K562 (cell line): ENCODE data around the gene NFYC. TPM values are rescaled to one million over a fixed set of nuclear protein-coding genes. Genes with fewer than 3 reads are reported as not detected.
A peak's percentile ranks its signal among the peaks of the same experiment; 100 is the strongest.

Experiments used
- ATAC-seq: fragments of 200-7000 bp; cut with Tn5 transposase; 3 replicates; pipeline ENCODE4 v1.9.1; 2020; ENCODE audit warnings: moderate library complexity
- BruUV-seq: library from RNA; stranded (reverse); fragments of 400-500 nt; replicated peaks from 2 replicates; lab custom pipeline; 2021; lab: Mats Ljungman, UMichigan
- CTCF ChIA-PET: fragments of 300-600 bp; formaldehyde crosslinking; extraction: SDS; loops from one replicate; lab custom pipeline; 2021; ENCODE audit warnings: low intra/inter-chr PET ratio; lab: Yijun Ruan, JAX
- POLR2A ChIA-PET: fragments of 300-600, 350-650 bp; sonication (Branson Sonifier 250); formaldehyde crosslinking; extraction: SDS; loops from one replicate; lab custom pipeline; 2021; ENCODE audit warnings: antibody characterized with exemption, inconsistent platforms; lab: Yijun Ruan, JAX
- DNase-seq, 4 experiments: peaks; one replicate each; pipeline versions ENCODE4 v3.0.0 to v3.0.0-alpha.2; 2011 to 2018; ENCODE audit warnings: low spot score in 3 of 4, mixed read lengths in 3 of 4; ENCODE audit errors: extremely low read depth in 1 of 4
- FAIRE-seq: peaks from 2 replicates; lab custom pipeline; 2011; peaks lifted over from hg19 to GRCh38; lab: Jason Lieb, UNC
- H2AFZ ChIP-seq: 2 replicates; pipeline ENCODE4 v1.6.0; 2011; ENCODE audit warnings: low read depth, low read length, control low read depth, inconsistent platforms
- H3K27ac ChIP-seq: fragments of 200-600 bp; 3 replicates; pipeline ENCODE4 v1.8.0; 2011; ENCODE audit warnings: low read depth, mild to moderate bottlenecking, control low read depth, inconsistent platforms, low read length, moderate library complexity, mixed read lengths; ENCODE audit errors: extremely low read depth
- H3K27me3 ChIP-seq, 2 experiments: fragments of 300-600 bp in 1 of 2; 2 replicates in 1 of 2; 3 replicates in 1 of 2; pipeline versions ENCODE4 v1.6.0 to v1.8.0; 2011; ENCODE audit warnings: inconsistent platforms in 2 of 2, low read length in 2 of 2, mild to moderate bottlenecking in 1 of 2, mixed read lengths in 1 of 2, moderate library complexity in 1 of 2; ENCODE audit not compliant: control insufficient read depth in 2 of 2, insufficient read depth in 2 of 2
- H3K36me3 ChIP-seq: fragments of 300-600 bp; 3 replicates; pipeline ENCODE4 v1.8.0; 2011; ENCODE audit warnings: mild to moderate bottlenecking, low read length, inconsistent platforms; ENCODE audit not compliant: control insufficient read depth, insufficient read depth
- H3K4me1 ChIP-seq, 2 experiments: fragments of 200-600 bp in 1 of 2; replicated peaks in 1 of 2; 2 replicates in 1 of 2; 3 replicates in 1 of 2; pipeline versions ENCODE4 v1.5.1 to v1.8.0; 2011; ENCODE audit warnings: inconsistent platforms in 2 of 2, low read length in 2 of 2, mild to moderate bottlenecking in 1 of 2, mixed read lengths in 1 of 2, moderate library complexity in 1 of 2; ENCODE audit not compliant: control insufficient read depth in 2 of 2, insufficient read depth in 2 of 2
- H3K4me2 ChIP-seq: 2 replicates; pipeline ENCODE4 v1.6.1; 2011; ENCODE audit warnings: low read length, control low read depth, inconsistent platforms, mixed read lengths; ENCODE audit not compliant: insufficient read depth
- H3K4me3 ChIP-seq: fragments of 200-600 bp; sonication (generic), shearing (Covaris generic); 2 replicates; pipeline ENCODE4 v1.5.1; 2016; ENCODE audit warnings: control low read depth, inconsistent platforms
- H3K79me2 ChIP-seq: fragments of 200-600 bp; 3 replicates; pipeline ENCODE4 v1.8.0; 2011; ENCODE audit warnings: low read length, inconsistent platforms; ENCODE audit not compliant: control insufficient read depth, insufficient read depth
- H3K9ac ChIP-seq, 2 experiments: 2 replicates each; pipeline versions ENCODE4 v1.6.0 to v1.6.1; 2011; ENCODE audit warnings: low read depth in 2 of 2, low read length in 2 of 2, control low read depth in 1 of 2, inconsistent platforms in 1 of 2, mild to moderate bottlenecking in 1 of 2, mixed read lengths in 1 of 2; ENCODE audit not compliant: insufficient read depth in 1 of 2
- H3K9me1 ChIP-seq: one replicate; pipeline ENCODE4 v1.6.0; 2011; ENCODE audit warnings: inconsistent platforms, mild to moderate bottlenecking, low read length, moderate library complexity; ENCODE audit not compliant: control insufficient read depth, insufficient read depth
- H3K9me3 ChIP-seq: replicated peaks from 2 replicates; pipeline ENCODE4 v1.5.1; 2011; ENCODE audit warnings: low read depth, low read length, inconsistent platforms; ENCODE audit not compliant: control insufficient read depth, insufficient read depth
- H4K20me1 ChIP-seq: replicated peaks from 2 replicates; pipeline ENCODE4 v1.6.1; 2011; ENCODE audit warnings: low read length, inconsistent platforms, mixed read lengths; ENCODE audit not compliant: control insufficient read depth, insufficient read depth
- BHLHE40 ChIP-seq: IDR thresholded peaks from 2 replicates; pipeline ENCODE4 v1.6.1; 2011; ENCODE audit warnings: low read length, improper control_type of control experiment
- CBX8 ChIP-seq: fragments of 200-600 bp; sonication (generic); IDR thresholded peaks from 2 replicates; pipeline ENCODE4 v1.6.1; 2012; ENCODE audit warnings: borderline replicate concordance, mixed run types, low read depth, mild to moderate bottlenecking, moderate library complexity, mixed read lengths, low read length, control low read depth, inconsistent platforms; ENCODE audit not compliant: poor library complexity, severe bottlenecking; ENCODE audit errors: extremely low read depth
- CCNT2 ChIP-seq: IDR thresholded peaks from 2 replicates; pipeline ENCODE4 v1.6.1; 2011; ENCODE audit warnings: borderline replicate concordance, low read depth, mild to moderate bottlenecking, moderate library complexity, mixed read lengths, low read length; ENCODE audit not compliant: insufficient read length; ENCODE audit errors: extremely low read depth
- KLF13 ChIP-seq: fragments of 450-650 bp; IDR thresholded peaks from 2 replicates; pipeline ENCODE4 v1.6.1; 2016; ENCODE audit warnings: missing genetic modification characterization, low read depth, mild to moderate bottlenecking, missing compliant biosample characterization, moderate library complexity, borderline replicate concordance
- MED1 ChIP-seq: sonication (generic); formaldehyde crosslinking; IDR thresholded peaks from 2 replicates; pipeline ENCODE4 v1.8.1; 2023; ENCODE audit warnings: missing genetic modification reagents, borderline replicate concordance
- RBM14 ChIP-seq: fragments of 200-400 bp; formaldehyde crosslinking; IDR thresholded peaks from 2 replicates; pipeline ENCODE4 v1.6.1; 2018; ENCODE audit warnings: low read depth, mild to moderate bottlenecking, low read length, moderate library complexity, borderline replicate concordance; ENCODE audit not compliant: insufficient read depth
- RFX5 ChIP-seq: IDR thresholded peaks from 2 replicates; pipeline ENCODE4 v1.6.1; 2011; ENCODE audit warnings: low read depth, mild to moderate bottlenecking, improper control_type of control experiment, low read length
- ZZZ3 ChIP-seq: fragments of 450-650 bp; IDR thresholded peaks from 2 replicates; pipeline ENCODE4 v1.6.1; 2016; ENCODE audit warnings: antibody characterized with exemption, mild to moderate bottlenecking, moderate library complexity
- WGBS: fragments of 100-300 bp; shearing (Covaris generic); methylation state at CpG from one replicate; pipeline ENCODE4 v1.1.6; 2016; ENCODE audit warnings: low coverage, mixed read lengths; ENCODE audit not compliant: insufficient coverage; ENCODE audit errors: missing lambda C conversion rate; 5-methylcytosine and 5-hydroxymethylcytosine counted together
- in situ Hi-C: fragments of 300-500 bp; cut with MboI; formaldehyde crosslinking; loops from 4 replicates; pipeline ENCODE4 v1.15.0; 2018; ENCODE audit warnings: inconsistent platforms, mixed read lengths
- intact Hi-C: fragments of 100-400 bp; cut with micrococcal nuclease; formaldehyde crosslinking; loops from 2 replicates; pipeline ENCODE4 v1.14.2; 2022
- polyA plus RNA-seq, 8 experiments: library from polyadenylated mRNA; depleted of rRNA in 4 of 8; stranded (reverse) in 5 of 8; unstranded in 3 of 8; fragments of >200 nt; fragmentation: Nextera tagmentation in 2 of 8; fragmentation: Illumina TruSeq in 1 of 8; extraction: Ambion mirVana in 2 of 8; extraction: Trizol in 1 of 8; gene quantifications; 2 replicates each; pipeline versions ENCODE4 v1.2.1 to v1.2.3, GENCODE V29; 2011 to 2014; ENCODE audit warnings: inconsistent platforms in 1 of 8, missing spikeins in 1 of 8
- total RNA-seq, 7 experiments: library from RNA; depleted of rRNA in 6 of 7; stranded (reverse); fragments of >200 nt in 6 of 7; fragmentation: Illumina TruSeq in 2 of 7; extraction: Trizol in 2 of 7; gene quantifications; 2 replicates each; pipeline versions ENCODE4 v1.2.1 to v1.2.3, GENCODE V29; 2011 to 2021; ENCODE audit warnings: low replicate concordance in 1 of 7
- TF ChIP-seq, protein P1 (sequence below): fragments of 450-650 bp; IDR thresholded peaks from 2 replicates; pipeline ENCODE4 v1.6.1; 2018; ENCODE audit warnings: mild to moderate bottlenecking, low read depth; ENCODE audit not compliant: partially characterized antibody
- TF ChIP-seq, protein P2 (sequence below): fragments of 450-650 bp; formaldehyde crosslinking; IDR thresholded peaks from 2 replicates; pipeline ENCODE4 v1.4.0; 2020; ENCODE audit warnings: mild to moderate bottlenecking, moderate library complexity
- TF ChIP-seq, protein P3 (sequence below): sonication (generic); formaldehyde crosslinking; IDR thresholded peaks from 2 replicates; pipeline ENCODE4 v1.8.1; 2023; ENCODE audit warnings: mild to moderate bottlenecking, missing genetic modification reagents
- TF ChIP-seq, protein P4 (sequence below): fragments of 450-650 bp; formaldehyde crosslinking; IDR thresholded peaks from 2 replicates; pipeline ENCODE4 v1.4.0; 2020; ENCODE audit warnings: mild to moderate bottlenecking, mixed read lengths

Gene NFYC
- total and polyA plus RNA-seq, 9 of the 15 experiments (the other 6 are each of a cell fraction or from before 2014, with no cell fraction given), result 4.8 to 59.8 (median 41.1) TPM

DNA sequence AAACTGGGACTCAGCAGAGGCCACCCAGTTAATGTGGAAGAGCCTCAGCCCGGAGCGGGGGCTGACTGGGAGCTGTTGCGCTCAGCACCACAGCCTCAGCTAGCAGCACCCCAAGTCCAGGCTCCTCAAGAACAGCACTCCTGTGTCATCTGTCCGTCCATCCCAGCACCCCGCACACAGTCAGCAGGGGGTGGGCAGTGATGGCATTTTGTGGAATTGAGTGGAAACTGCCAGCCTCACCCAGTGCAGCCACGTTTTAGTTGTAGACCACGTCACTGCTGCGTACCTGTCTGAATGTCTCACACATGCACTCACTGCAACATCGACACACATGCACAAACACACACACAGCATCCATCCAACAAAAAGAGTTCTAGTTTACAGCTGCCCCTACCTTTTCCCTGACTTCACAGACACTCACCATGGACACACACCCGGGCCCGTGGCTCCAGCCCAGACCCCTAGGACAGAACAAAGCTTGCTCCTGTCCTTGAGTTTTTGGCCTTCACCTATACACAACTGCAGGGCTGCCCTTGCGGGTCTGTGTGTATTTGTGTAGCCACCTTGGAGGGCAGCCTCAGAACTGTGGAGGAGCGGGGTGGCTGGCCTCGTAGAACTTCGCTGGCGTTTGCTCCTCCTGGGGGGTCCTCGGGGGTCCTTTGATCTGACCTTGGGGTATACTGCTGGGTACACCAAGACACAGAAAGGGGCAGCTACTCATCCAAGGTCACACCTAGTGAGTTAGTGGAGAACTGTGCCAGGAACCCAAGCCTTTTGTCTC is 97.2 kb downstream of the NFYC start:
- H2AFZ ChIP-seq, result no peak overlapping the region
- POLR2A ChIA-PET, result interaction anchor here (0.7 to 4.1 kb wide), 4 partner anchors 9 to 98 kb away, joined by 3 to 17 read pairs (median 6); partner anchors contain the start of gene NFYC
- no peak overlapping the region for H3K27ac ChIP-seq
- 74% methylated on average over 17 of the region's 17 CpGs for WGBS
- no peaks in the 10 kb centered on the region for H3K27me3 ChIP-seq
- peaks cover 11% of the 10 kb centered on the region for H4K20me1 ChIP-seq
- CTCF ChIA-PET, result no interaction called here
- in situ Hi-C loops (no loop called here), intact Hi-C loops (no loop called here)
- peaks cover 3 to 23% of the 10 kb centered on the region in 2 experiments; a peak in 3 of 5 replicates for H3K4me1 ChIP-seq
- no peak overlapping the region for H3K4me2 ChIP-seq
- no TSS peak for BruUV-seq
- TF ChIP-seq, protein P1, sequence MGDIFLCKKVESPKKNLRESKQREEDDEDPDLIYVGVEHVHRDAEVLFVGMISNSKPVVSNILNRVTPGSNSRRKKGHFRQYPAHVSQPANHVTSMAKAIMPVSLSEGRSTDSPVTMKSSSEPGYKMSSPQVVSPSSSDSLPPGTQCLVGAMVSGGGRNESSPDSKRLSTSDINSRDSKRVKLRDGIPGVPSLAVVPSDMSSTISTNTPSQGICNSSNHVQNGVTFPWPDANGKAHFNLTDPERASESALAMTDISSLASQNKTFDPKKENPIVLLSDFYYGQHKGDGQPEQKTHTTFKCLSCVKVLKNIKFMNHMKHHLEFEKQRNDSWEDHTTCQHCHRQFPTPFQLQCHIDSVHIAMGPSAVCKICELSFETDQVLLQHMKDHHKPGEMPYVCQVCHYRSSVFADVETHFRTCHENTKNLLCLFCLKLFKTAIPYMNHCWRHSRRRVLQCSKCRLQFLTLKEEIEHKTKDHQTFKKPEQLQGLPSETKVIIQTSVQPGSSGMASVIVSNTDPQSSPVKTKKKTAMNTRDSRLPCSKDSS, result no peak
- TF ChIP-seq BHLHE40 (no peak), CBX8 (no peak), ZZZ3 (no peak), RFX5 (no peak), CCNT2 (no peak), MED1 (no peak), KLF13 (tag) (no peak), RBM14 (no peak)
- TF ChIP-seq, protein P2, sequence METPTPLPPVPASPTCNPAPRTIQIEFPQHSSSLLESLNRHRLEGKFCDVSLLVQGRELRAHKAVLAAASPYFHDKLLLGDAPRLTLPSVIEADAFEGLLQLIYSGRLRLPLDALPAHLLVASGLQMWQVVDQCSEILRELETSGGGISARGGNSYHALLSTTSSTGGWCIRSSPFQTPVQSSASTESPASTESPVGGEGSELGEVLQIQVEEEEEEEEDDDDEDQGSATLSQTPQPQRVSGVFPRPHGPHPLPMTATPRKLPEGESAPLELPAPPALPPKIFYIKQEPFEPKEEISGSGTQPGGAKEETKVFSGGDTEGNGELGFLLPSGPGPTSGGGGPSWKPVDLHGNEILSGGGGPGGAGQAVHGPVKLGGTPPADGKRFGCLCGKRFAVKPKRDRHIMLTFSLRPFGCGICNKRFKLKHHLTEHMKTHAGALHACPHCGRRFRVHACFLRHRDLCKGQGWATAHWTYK (CRISPR knock-in tag), result no peak
- TF ChIP-seq, protein P3, sequence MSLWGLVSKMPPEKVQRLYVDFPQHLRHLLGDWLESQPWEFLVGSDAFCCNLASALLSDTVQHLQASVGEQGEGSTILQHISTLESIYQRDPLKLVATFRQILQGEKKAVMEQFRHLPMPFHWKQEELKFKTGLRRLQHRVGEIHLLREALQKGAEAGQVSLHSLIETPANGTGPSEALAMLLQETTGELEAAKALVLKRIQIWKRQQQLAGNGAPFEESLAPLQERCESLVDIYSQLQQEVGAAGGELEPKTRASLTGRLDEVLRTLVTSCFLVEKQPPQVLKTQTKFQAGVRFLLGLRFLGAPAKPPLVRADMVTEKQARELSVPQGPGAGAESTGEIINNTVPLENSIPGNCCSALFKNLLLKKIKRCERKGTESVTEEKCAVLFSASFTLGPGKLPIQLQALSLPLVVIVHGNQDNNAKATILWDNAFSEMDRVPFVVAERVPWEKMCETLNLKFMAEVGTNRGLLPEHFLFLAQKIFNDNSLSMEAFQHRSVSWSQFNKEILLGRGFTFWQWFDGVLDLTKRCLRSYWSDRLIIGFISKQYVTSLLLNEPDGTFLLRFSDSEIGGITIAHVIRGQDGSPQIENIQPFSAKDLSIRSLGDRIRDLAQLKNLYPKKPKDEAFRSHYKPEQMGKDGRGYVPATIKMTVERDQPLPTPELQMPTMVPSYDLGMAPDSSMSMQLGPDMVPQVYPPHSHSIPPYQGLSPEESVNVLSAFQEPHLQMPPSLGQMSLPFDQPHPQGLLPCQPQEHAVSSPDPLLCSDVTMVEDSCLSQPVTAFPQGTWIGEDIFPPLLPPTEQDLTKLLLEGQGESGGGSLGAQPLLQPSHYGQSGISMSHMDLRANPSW (CRISPR knock-in tag), result no peak
- TF ChIP-seq, protein P4, sequence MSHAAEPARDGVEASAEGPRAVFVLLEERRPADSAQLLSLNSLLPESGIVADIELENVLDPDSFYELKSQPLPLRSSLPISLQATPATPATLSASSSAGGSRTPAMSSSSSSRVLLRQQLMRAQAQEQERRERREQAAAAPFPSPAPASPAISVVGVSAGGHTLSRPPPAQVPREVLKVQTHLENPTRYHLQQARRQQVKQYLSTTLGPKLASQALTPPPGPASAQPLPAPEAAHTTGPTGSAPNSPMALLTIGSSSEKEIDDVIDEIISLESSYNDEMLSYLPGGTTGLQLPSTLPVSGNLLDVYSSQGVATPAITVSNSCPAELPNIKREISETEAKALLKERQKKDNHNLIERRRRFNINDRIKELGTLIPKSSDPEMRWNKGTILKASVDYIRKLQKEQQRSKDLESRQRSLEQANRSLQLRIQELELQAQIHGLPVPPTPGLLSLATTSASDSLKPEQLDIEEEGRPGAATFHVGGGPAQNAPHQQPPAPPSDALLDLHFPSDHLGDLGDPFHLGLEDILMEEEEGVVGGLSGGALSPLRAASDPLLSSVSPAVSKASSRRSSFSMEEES (CRISPR knock-in tag), result no peak
- peaks cover 7% of the 10 kb centered on the region; the same call in 2 of the 3 replicates for H3K79me2 ChIP-seq
- peak overlapping the region in 1 of 2 experiments; percentile 49; a peak in 2 of 4 replicates for H3K9ac ChIP-seq
- no peaks in the 10 kb centered on the region for H3K9me3 ChIP-seq
- no peak overlapping the region for H3K4me3 ChIP-seq
- ATAC-seq, result no peak
- no peak for FAIRE-seq
- H3K36me3 ChIP-seq, result no peaks in the 10 kb centered on the region
- no peaks in the 10 kb centered on the region for H3K9me1 ChIP-seq
- DNase-seq, result no peak
